Liver (tissue), 9 donors: Measurements from ENCODE around the gene IARS1. TPM values are rescaled to one million over a fixed set of nuclear protein-coding genes. Genes with fewer than 3 reads are reported as not detected.

Source experiments
- DNase-seq: peaks from one replicate; pipeline ENCODE4 v3.0.0-alpha.2; 2017; ENCODE audit warnings: low spot score
- H3K27ac ChIP-seq, 2 donors: one replicate each; pipeline ENCODE4 v1.7.0; 2013; ENCODE audit warnings: inconsistent platforms in 2 of 2, low read length in 2 of 2, control low read depth in 1 of 2, low read depth in 1 of 2, mild to moderate bottlenecking in 1 of 2
- H3K27me3 ChIP-seq, 4 donors: one replicate each; pipeline versions ENCODE4 v1.6.1 to v1.7.0; 2013; ENCODE audit warnings: low read length in 3 of 4, inconsistent platforms in 1 of 4, mild to moderate bottlenecking in 1 of 4, moderate library complexity in 1 of 4; ENCODE audit not compliant: control insufficient read depth in 4 of 4, insufficient read depth in 4 of 4
- H3K36me3 ChIP-seq, 4 donors: one replicate each; pipeline versions ENCODE4 v1.6.1 to v1.7.0; 2013; ENCODE audit warnings: low read length in 3 of 4, mild to moderate bottlenecking in 3 of 4, low read depth in 1 of 4, moderate library complexity in 1 of 4; ENCODE audit not compliant: control insufficient read depth in 4 of 4, insufficient read depth in 3 of 4
- H3K4me1 ChIP-seq, 4 donors: one replicate each; pipeline versions ENCODE4 v1.6.1 to v1.7.0; 2013; ENCODE audit warnings: low read length in 3 of 4, mild to moderate bottlenecking in 3 of 4, moderate library complexity in 1 of 4; ENCODE audit not compliant: control insufficient read depth in 4 of 4, insufficient read depth in 4 of 4
- H3K4me3 ChIP-seq, 3 donors: one replicate each; pipeline versions ENCODE4 v1.6.1 to v1.7.0; 2013; ENCODE audit warnings: low read length in 3 of 3, control low read depth in 1 of 3, low read depth in 1 of 3, mild to moderate bottlenecking in 1 of 3
- H3K9ac ChIP-seq, 2 donors: one replicate each; pipeline ENCODE4 v1.7.0; 2013; ENCODE audit warnings: low read length in 2 of 2, mild to moderate bottlenecking in 2 of 2, moderate library complexity in 2 of 2, control low read depth in 1 of 2, low read depth in 1 of 2
- H3K9me3 ChIP-seq, 4 donors: one replicate each; pipeline versions ENCODE4 v1.6.1 to v1.7.0; 2013; ENCODE audit warnings: low read length in 3 of 4; ENCODE audit not compliant: control insufficient read depth in 4 of 4
- ATF3 ChIP-seq: IDR thresholded peaks from 2 replicates; pipeline ENCODE4 v1.6.1; 2016; ENCODE audit warnings: antibody characterized with exemption
- CTCF ChIP-seq: fragments of 150-350 bp; IDR thresholded peaks from 2 replicates; pipeline ENCODE4 v1.5.1; 2017; ENCODE audit warnings: improper control_type of control experiment, low read depth, low read length; ENCODE audit not compliant: missing input control
- EGR1 ChIP-seq, 2 donors: IDR thresholded peaks; 2 replicates each; pipeline ENCODE4 v1.6.1; 2016 to 2018; ENCODE audit warnings: antibody characterized with exemption in 2 of 2, low read depth in 2 of 2
- FOXA1 ChIP-seq: IDR thresholded peaks from 2 replicates; pipeline ENCODE4 v1.6.1; 2016; ENCODE audit warnings: antibody characterized with exemption
- FOXA2 ChIP-seq: IDR thresholded peaks from 2 replicates; pipeline ENCODE4 v1.6.1; 2016; ENCODE audit warnings: antibody characterized with exemption
- GABPA ChIP-seq, 2 donors: IDR thresholded peaks in 1 of 2; conservative IDR thresholded peaks in 1 of 2; 2 replicates each; pipeline ENCODE4 v1.6.1; 2016; ENCODE audit warnings: antibody characterized with exemption in 2 of 2, mild to moderate bottlenecking in 1 of 2, moderate library complexity in 1 of 2
- HNF4A ChIP-seq, 2 donors: conservative IDR thresholded peaks; 2 replicates each; pipeline ENCODE4 v1.6.1; 2016; ENCODE audit warnings: antibody characterized with exemption in 2 of 2, mild to moderate bottlenecking in 2 of 2
- HNF4G ChIP-seq: IDR thresholded peaks from 2 replicates; pipeline ENCODE4 v1.6.1; 2016; ENCODE audit warnings: antibody characterized with exemption
- NR2F2 ChIP-seq: IDR thresholded peaks from 2 replicates; pipeline ENCODE4 v1.6.1; 2016; ENCODE audit warnings: antibody characterized with exemption
- RAD21 ChIP-seq, 2 donors: IDR thresholded peaks; 2 replicates each; pipeline ENCODE4 v1.6.1; 2016; ENCODE audit warnings: antibody characterized with exemption in 2 of 2, mild to moderate bottlenecking in 2 of 2
- RXRA ChIP-seq, 2 donors: IDR thresholded peaks; 2 replicates each; pipeline ENCODE4 v1.6.1; 2017 to 2018; ENCODE audit warnings: antibody characterized with exemption in 2 of 2, mild to moderate bottlenecking in 1 of 2
- SP1 ChIP-seq: IDR thresholded peaks from 2 replicates; pipeline ENCODE4 v1.6.1; 2018; ENCODE audit warnings: antibody characterized with exemption, mild to moderate bottlenecking
- TAF1 ChIP-seq: conservative IDR thresholded peaks from 2 replicates; pipeline ENCODE4 v1.6.1; 2016; ENCODE audit warnings: antibody characterized with exemption, mild to moderate bottlenecking
- YY1 ChIP-seq: IDR thresholded peaks from 2 replicates; pipeline ENCODE4 v1.6.1; 2016; ENCODE audit warnings: antibody characterized with exemption, mild to moderate bottlenecking
- WGBS: extraction: QIAGEN DNeasy Blood & Tissue Kit; methylation state at CpG from one replicate; pipeline ENCODE4 v1.1.7; 2013; 5-methylcytosine and 5-hydroxymethylcytosine counted together
- polyA plus RNA-seq, 2 donors: library from polyadenylated mRNA; stranded (reverse) in 1 of 2; unstranded in 1 of 2; fragments of 200-250 nt in 1 of 2; fragments of >200 nt in 1 of 2; fragmentation: Nextera tagmentation in 1 of 2; extraction: Ambion mirVana in 1 of 2; gene quantifications; one replicate each; pipeline versions ENCODE4 v1.2.1 to v1.2.3, GENCODE V29; 2013 to 2015
- total RNA-seq, 2 donors: library from RNA; depleted of rRNA; stranded (reverse); fragments of >200 nt; gene quantifications; one replicate each; pipeline ENCODE4 v1.2.3, GENCODE V29; 2014
- TF ChIP-seq, protein P1 (sequence below): IDR thresholded peaks from 2 replicates; pipeline ENCODE4 v1.6.1; 2016; ENCODE audit warnings: antibody characterized with exemption
- TF ChIP-seq, protein P2 (sequence below): IDR thresholded peaks from 2 replicates; pipeline ENCODE4 v1.6.1; 2016; ENCODE audit warnings: antibody characterized with exemption, mild to moderate bottlenecking
- TF ChIP-seq, protein P3 (sequence below): IDR thresholded peaks from 2 replicates; pipeline ENCODE4 v1.6.1; 2016; ENCODE audit warnings: antibody characterized with exemption
- donor health status: healthy.
- donor health status: healthy.
- donor health status: healthy.
- donor health status: healthy.
- donor health status: healthy.

IARS1 gene
- total and polyA plus RNA-seq, 4 donors: 24.8 to 81.7 (median 49.6) TPM

DNA sequence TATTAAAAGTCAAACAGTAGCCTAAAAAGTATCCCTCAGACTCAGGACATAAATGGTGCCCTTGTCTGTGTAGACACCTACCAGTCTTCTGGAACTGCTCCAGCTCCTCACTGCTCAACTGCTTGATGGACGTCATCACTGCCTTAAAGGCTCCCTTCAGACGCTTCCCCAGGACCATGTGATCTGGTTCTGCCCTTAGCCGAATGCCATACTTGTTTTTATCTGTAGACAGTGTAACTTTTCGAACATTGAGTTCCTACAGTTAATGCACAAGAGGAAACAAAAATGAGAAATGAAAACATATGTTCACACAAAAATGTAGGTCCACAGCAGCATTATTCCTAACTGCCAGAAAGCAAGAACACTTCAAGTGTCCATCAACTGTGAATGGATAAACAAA is 46.2 kb downstream of the IARS1 start:
- H3K9ac ChIP-seq: no peak overlapping the region
- no peak overlapping the region for H3K27ac ChIP-seq
- H3K27me3 ChIP-seq: no peaks in the 10 kb centered on the region
- no peak overlapping the region for H3K4me3 ChIP-seq
- TF ChIP-seq, protein P1, sequence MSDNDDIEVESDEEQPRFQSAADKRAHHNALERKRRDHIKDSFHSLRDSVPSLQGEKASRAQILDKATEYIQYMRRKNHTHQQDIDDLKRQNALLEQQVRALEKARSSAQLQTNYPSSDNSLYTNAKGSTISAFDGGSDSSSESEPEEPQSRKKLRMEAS: no peak
- TF ChIP-seq, protein P2, sequence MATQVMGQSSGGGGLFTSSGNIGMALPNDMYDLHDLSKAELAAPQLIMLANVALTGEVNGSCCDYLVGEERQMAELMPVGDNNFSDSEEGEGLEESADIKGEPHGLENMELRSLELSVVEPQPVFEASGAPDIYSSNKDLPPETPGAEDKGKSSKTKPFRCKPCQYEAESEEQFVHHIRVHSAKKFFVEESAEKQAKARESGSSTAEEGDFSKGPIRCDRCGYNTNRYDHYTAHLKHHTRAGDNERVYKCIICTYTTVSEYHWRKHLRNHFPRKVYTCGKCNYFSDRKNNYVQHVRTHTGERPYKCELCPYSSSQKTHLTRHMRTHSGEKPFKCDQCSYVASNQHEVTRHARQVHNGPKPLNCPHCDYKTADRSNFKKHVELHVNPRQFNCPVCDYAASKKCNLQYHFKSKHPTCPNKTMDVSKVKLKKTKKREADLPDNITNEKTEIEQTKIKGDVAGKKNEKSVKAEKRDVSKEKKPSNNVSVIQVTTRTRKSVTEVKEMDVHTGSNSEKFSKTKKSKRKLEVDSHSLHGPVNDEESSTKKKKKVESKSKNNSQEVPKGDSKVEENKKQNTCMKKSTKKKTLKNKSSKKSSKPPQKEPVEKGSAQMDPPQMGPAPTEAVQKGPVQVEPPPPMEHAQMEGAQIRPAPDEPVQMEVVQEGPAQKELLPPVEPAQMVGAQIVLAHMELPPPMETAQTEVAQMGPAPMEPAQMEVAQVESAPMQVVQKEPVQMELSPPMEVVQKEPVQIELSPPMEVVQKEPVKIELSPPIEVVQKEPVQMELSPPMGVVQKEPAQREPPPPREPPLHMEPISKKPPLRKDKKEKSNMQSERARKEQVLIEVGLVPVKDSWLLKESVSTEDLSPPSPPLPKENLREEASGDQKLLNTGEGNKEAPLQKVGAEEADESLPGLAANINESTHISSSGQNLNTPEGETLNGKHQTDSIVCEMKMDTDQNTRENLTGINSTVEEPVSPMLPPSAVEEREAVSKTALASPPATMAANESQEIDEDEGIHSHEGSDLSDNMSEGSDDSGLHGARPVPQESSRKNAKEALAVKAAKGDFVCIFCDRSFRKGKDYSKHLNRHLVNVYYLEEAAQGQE: no peak
- TF ChIP-seq YY1: no peak
- TF ChIP-seq FOXA2: no peak
- no peak for TF ChIP-seq SP1
- no peak for TF ChIP-seq NR2F2
- no peak for TF ChIP-seq EGR1 (IDR thresholded peaks at IDR 0.05; ENCODE audit: low read depth in 2 of 2)
- no peak for TF ChIP-seq FOXA1
- TF ChIP-seq GABPA (IDR thresholded peaks at IDR 0.05 in 1 of 2, conservative IDR thresholded peaks at IDR 0.05 in 1 of 2): no peak
- no peak for TF ChIP-seq HNF4G
- TF ChIP-seq, protein P3, sequence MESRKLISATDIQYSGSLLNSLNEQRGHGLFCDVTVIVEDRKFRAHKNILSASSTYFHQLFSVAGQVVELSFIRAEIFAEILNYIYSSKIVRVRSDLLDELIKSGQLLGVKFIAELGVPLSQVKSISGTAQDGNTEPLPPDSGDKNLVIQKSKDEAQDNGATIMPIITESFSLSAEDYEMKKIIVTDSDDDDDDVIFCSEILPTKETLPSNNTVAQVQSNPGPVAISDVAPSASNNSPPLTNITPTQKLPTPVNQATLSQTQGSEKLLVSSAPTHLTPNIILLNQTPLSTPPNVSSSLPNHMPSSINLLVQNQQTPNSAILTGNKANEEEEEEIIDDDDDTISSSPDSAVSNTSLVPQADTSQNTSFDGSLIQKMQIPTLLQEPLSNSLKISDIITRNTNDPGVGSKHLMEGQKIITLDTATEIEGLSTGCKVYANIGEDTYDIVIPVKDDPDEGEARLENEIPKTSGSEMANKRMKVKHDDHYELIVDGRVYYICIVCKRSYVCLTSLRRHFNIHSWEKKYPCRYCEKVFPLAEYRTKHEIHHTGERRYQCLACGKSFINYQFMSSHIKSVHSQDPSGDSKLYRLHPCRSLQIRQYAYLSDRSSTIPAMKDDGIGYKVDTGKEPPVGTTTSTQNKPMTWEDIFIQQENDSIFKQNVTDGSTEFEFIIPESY: no peak
- no peak for TF ChIP-seq RAD21 (IDR thresholded peaks at IDR 0.05)
- TF ChIP-seq RXRA (IDR thresholded peaks at IDR 0.05): no peak
- no peak for TF ChIP-seq TAF1
- no peak for TF ChIP-seq CTCF
- no peak for DNase-seq
- 89% methylated on average over 4 of the region's 4 CpGs for WGBS
- peaks cover 0 to 39% (median 26%) of the 10 kb centered on the region in 4 donors for H3K4me1 ChIP-seq
- H3K36me3 ChIP-seq: peaks cover 15 to 82% (median 63%) of the 10 kb centered on the region in 4 donors
- no peaks in the 10 kb centered on the region for H3K9me3 ChIP-seq

DNA sequence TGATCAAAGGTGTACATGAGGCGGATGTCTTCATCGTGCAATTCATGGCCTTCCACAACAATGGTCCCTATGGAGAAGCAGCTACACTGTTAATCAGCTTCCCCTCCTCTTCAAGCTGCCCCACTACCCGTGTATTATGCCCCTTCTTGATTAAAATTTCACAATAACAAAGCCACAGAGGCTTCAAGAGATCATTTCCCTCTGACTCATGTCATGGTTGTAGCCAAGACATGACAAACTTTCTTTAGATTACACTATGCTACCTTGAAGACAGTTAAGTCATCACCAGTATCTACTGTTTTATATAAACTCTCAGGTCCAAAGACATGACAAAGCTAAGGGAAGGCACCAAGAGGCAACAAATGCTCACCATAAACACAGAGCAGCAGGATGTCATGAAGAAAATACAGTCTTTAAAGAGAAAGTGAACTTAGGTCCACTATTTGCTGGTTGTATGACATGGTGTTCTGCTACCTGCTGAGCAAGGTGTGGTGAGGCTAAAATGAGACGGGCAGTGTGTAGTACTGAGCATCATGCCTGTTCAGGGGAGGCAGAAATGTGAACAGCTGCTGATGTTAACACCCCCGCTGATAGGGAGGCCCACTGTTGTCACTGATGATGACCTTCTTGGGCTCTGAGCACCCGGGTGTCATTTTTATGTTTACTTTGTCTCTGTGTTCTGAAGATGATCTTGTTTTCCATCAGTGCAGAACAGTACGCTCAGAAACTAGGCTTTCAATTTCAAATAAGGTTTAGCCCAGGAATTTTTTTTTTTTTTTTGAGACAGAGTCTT is 48.3 kb downstream of the IARS1 start:
- no peaks in the 10 kb centered on the region for H3K9me3 ChIP-seq
- H3K4me1 ChIP-seq: peaks cover 0 to 39% (median 31%) of the 10 kb centered on the region in 4 donors
- DNase-seq: no peak
- no peak for TF ChIP-seq CTCF
- no peak for TF ChIP-seq NR2F2
- TF ChIP-seq, protein P3: no peak
- no peak for TF ChIP-seq GABPA (IDR thresholded peaks at IDR 0.05 in 1 of 2, conservative IDR thresholded peaks at IDR 0.05 in 1 of 2)
- TF ChIP-seq HNF4A (conservative IDR thresholded peaks at IDR 0.05): no peak
- no peak for TF ChIP-seq HNF4G
- TF ChIP-seq ATF3: no peak
- no peak for TF ChIP-seq RXRA (IDR thresholded peaks at IDR 0.05)
- no peak for TF ChIP-seq YY1
- H3K27ac ChIP-seq: no peak overlapping the region
- no peak overlapping the region for H3K4me3 ChIP-seq
- H3K9ac ChIP-seq: no peak overlapping the region
- WGBS: 89% methylated on average over 7 of the region's 7 CpGs
- no peaks in the 10 kb centered on the region for H3K27me3 ChIP-seq
- peaks cover 13 to 79% (median 58%) of the 10 kb centered on the region in 4 donors for H3K36me3 ChIP-seq
